HFFc6 (cell line): ENCODE measurements around the gene ATP1B2. TPM values are rescaled to one million over a fixed set of nuclear protein-coding genes. Genes with fewer than 3 reads are reported as not detected.

Source experiments
- DNase-seq: peaks from one replicate; pipeline ENCODE4 v3.0.0-alpha.2; 2018
- H3K27ac Mint-ChIP-seq: 2 replicates; pipeline ENCODE4 v1.8.0; 2020; ENCODE audit warnings: mild to moderate bottlenecking, mixed read lengths
- H3K27me3 Mint-ChIP-seq: 2 replicates; pipeline ENCODE4 v1.8.0; 2021; ENCODE audit warnings: mild to moderate bottlenecking, moderate library complexity, mixed read lengths; ENCODE audit not compliant: insufficient read depth
- H3K36me3 Mint-ChIP-seq: 2 replicates; pipeline ENCODE4 v1.8.0; 2021; ENCODE audit warnings: low read depth, mixed read lengths
- H3K4me1 Mint-ChIP-seq: 2 replicates; pipeline ENCODE4 v1.8.0; 2020; ENCODE audit warnings: low read depth, mixed read lengths
- H3K4me3 Mint-ChIP-seq: 2 replicates; pipeline ENCODE4 v1.8.0; 2020; ENCODE audit warnings: mild to moderate bottlenecking, moderate library complexity, mixed read lengths
- H3K9me3 Mint-ChIP-seq: 2 replicates; pipeline ENCODE4 v1.8.0; 2020; ENCODE audit warnings: mild to moderate bottlenecking, mixed read lengths
- total RNA-seq, 6 experiments: library from RNA; stranded (reverse); fragmentation: NEBNext Ultra II Directional; extraction: Animal tissue kit (Norgen Biotek cat#: 25700); gene quantifications; 2 replicates in 1 of 6; 3 replicates in 5 of 6; pipeline ENCODE4 v1.2.3, GENCODE V29; 2021
- TF ChIP-seq, protein P1 (sequence below): fragments of 200-600 bp; sonication (generic); IDR thresholded peaks from 2 replicates; pipeline ENCODE4 v1.5.0; 2021; ENCODE audit warnings: antibody characterized with exemption, mild to moderate bottlenecking

Gene ATP1B2
- total RNA-seq, 6 experiments from 2014 or later: not detected

DNA sequence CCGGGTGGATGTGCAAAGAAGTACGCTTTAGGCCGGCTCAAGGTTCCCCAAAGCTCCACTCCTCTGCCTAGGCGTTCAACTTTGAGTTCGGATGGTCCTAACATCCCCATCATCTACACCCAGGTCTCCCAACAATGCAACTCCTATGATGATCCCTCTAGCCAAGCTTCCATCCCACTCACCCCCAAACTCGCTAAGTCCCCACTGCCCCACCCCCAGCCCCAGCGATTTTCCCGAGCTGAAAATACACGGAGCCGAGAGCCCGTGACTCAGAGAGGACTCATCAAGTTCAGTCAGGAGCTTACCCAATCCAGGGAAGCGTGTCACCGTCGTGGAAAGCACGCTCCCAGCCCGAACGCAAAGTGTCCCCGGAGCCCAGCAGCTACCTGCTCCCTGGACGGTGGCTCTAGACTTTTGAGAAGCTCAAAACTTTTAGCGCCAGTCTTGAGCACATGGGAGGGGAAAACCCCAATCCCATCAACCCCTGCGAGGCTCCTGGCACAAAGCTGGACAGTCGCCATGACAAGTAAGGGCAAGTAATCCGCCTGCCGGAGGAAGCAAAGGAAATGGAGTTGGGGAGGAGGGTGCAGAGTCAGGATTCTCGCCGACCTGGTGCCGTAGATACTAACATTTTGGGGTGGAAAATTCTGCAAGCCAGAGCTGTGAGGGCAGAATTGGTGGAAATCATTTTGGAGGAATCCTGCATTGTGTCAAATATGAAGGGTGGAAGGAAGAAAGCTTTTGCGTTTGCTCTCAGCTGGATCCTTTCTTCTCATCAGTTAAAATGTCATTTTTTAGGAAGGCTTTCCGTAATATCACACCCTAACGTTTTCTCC, 36.6 kb downstream of the ATP1B2 start, which contains the start of gene TP53:
Gene TP53 (minus strand): TSS at position 419 of the 836 bp plus-strand sequence. CDS start 10,896 bp downstream, outside the sequence.
- Mint-ChIP-seq H3K4me3 (peak within 1 kb of the TSS; percentile 93), H3K27ac (peak within 1 kb of the TSS; percentile 98), H3K9me3 (no peaks in the 10 kb centered on the region), H3K27me3 (no peaks in the 10 kb centered on the region; the same call in none of the 2 replicates), H3K4me1 (peaks cover 31% of the 10 kb centered on the region), H3K36me3 (peaks cover 14% of the 10 kb centered on the region)
- TF ChIP-seq, protein P1, sequence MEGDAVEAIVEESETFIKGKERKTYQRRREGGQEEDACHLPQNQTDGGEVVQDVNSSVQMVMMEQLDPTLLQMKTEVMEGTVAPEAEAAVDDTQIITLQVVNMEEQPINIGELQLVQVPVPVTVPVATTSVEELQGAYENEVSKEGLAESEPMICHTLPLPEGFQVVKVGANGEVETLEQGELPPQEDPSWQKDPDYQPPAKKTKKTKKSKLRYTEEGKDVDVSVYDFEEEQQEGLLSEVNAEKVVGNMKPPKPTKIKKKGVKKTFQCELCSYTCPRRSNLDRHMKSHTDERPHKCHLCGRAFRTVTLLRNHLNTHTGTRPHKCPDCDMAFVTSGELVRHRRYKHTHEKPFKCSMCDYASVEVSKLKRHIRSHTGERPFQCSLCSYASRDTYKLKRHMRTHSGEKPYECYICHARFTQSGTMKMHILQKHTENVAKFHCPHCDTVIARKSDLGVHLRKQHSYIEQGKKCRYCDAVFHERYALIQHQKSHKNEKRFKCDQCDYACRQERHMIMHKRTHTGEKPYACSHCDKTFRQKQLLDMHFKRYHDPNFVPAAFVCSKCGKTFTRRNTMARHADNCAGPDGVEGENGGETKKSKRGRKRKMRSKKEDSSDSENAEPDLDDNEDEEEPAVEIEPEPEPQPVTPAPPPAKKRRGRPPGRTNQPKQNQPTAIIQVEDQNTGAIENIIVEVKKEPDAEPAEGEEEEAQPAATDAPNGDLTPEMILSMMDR: no peak
- peak; percentile 88 for DNase-seq

DNA sequence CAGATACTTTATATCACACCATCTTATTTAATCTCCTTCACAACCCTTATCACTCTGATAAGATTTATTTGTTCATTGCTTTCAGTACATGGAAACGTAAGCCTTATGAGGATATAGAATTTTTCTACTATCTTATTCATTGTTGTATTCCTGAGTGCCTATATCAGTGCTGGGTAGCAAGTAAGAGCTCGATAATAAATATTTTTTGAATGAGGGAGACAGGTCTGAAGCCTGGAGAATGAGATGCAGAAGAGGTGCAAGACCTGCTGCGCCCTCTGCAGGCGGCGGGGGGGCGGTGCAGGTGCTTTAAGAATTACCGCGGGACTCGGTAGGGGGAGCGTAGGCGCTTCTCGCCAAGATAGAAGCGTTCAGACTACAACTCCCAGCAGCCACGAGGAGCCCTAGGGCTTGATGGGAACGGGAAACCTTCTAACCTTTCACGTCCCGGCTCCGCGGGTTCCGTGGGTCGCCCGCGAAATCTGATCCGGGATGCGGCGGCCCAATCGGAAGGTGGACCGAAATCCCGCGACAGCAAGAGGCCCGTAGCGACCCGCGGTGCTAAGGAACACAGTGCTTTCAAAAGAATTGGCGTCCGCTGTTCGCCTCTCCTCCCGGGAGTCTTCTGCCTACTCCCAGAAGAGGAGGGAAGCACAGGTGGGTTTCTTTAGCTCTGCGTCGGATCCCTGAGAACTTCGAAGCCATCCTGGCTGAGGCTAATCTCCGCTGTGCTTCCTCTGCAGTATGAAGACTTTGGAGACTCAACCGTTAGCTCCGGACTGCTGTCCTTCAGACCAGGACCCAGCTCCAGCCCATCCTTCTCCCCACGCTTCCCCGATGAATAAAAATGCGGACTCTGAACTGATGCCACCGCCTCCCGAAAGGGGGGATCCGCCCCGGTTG, 37.4 kb downstream of the ATP1B2 start, which contains the start of gene WRAP53:
Gene WRAP53 (plus strand): TSS at position 570 of the 900 bp plus-strand sequence. CDS start 172 bp downstream, at position 742.
- H3K36me3 Mint-ChIP-seq: peaks cover 18% of the 10 kb centered on the region
- no peaks in the 10 kb centered on the region for H3K9me3 Mint-ChIP-seq
- H3K4me1 Mint-ChIP-seq: peaks cover 31% of the 10 kb centered on the region
- peak within 1 kb of the TSS; percentile 98 for H3K27ac Mint-ChIP-seq
- H3K4me3 Mint-ChIP-seq: peak within 1 kb of the TSS; percentile 93
- peak; percentile 99 for DNase-seq
- TF ChIP-seq, protein P1: peak; percentile 99
- H3K27me3 Mint-ChIP-seq: no peaks in the 10 kb centered on the region; the same call in none of the 2 replicates

DNA sequence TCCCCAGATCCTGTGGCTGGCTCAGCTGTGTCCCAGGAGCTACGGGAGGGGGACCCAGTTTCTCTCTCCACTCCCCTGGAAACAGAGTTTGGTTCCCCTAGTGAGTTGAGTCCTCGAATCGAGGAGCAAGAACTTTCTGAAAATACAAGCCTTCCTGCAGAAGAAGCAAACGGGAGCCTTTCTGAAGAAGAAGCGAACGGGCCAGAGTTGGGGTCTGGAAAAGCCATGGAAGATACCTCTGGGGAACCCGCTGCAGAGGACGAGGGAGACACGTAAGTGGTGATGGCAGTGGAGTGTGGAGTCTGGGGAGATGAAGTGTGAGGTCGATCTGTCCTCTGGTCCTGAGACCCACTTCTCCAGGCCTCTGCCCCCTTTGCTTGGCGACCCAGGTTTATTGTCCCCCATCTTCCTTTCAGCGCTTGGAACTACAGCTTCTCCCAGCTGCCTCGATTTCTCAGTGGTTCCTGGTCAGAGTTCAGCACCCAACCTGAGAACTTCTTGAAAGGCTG, 38.1 kb downstream of the ATP1B2 start:
- H3K4me3 Mint-ChIP-seq: peak overlapping the region; percentile 93
- peaks cover 20% of the 10 kb centered on the region for H3K36me3 Mint-ChIP-seq
- H3K9me3 Mint-ChIP-seq: no peaks in the 10 kb centered on the region
- peak overlapping the region; percentile 92 for H3K27ac Mint-ChIP-seq
- no peak for DNase-seq
- TF ChIP-seq, protein P1: no peak
- peaks cover 31% of the 10 kb centered on the region for H3K4me1 Mint-ChIP-seq
- no peaks in the 10 kb centered on the region; the same call in none of the 2 replicates for H3K27me3 Mint-ChIP-seq

DNA sequence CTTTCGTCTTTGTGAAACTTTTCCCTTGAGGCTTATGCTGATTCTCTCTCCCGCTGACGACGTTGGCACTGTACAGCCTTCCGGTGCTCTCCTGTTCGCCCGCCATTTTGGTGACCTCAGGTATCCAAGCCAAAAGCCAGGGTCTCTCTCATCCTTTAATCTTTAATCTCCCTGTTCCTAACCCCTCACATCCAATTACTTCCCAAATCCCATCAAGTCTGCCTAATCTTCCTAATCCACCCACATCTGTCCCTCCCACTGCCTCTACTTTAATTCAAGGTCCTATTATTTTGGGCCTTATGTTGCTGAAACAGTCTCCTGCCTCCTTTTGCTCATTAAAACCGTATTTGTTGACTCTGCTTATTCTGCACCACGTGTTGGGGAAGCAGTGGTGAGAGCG, 44.9 kb downstream of the ATP1B2 start:
- no peak overlapping the region for H3K27ac Mint-ChIP-seq
- H3K27me3 Mint-ChIP-seq: no peaks in the 10 kb centered on the region; the same call in 1 of the 2 replicates
- TF ChIP-seq, protein P1: no peak
- no peaks in the 10 kb centered on the region for H3K9me3 Mint-ChIP-seq
- DNase-seq: no peak
- H3K4me1 Mint-ChIP-seq: no peaks in the 10 kb centered on the region
- H3K4me3 Mint-ChIP-seq: no peak overlapping the region
- H3K36me3 Mint-ChIP-seq: peaks cover 31% of the 10 kb centered on the region
